Karpas-422 (cell line): ENCODE results near the gene GTF2F2. TPM values are rescaled to one million over a fixed set of nuclear protein-coding genes. Genes with fewer than 3 reads are reported as not detected.

Experiments
- DNase-seq: peaks from one replicate; pipeline ENCODE4 v3.0.0-alpha.2; 2015
- H2AFZ ChIP-seq: fragments of 200-600 bp; sonication (generic); 2 replicates; pipeline ENCODE4 v1.6.1; 2014; ENCODE audit warnings: antibody characterized with exemption, low read length, mixed read lengths
- H3K27ac ChIP-seq: fragments of 200-600 bp; sonication (generic); 2 replicates; pipeline ENCODE4 v1.5.1; 2014; ENCODE audit warnings: mild to moderate bottlenecking, low read length, moderate library complexity
- H3K27me3 ChIP-seq: fragments of 200-600 bp; sonication (generic); 2 replicates; pipeline ENCODE4 v1.6.1; 2014; ENCODE audit warnings: low read length, mixed read lengths
- H3K36me3 ChIP-seq: fragments of 200-600 bp; sonication (generic); 2 replicates; pipeline ENCODE4 v1.6.1; 2014; ENCODE audit warnings: low read length, mixed read lengths; ENCODE audit not compliant: insufficient read depth
- H3K4me1 ChIP-seq: fragments of 200-600 bp; sonication (generic); 2 replicates; pipeline ENCODE4 v1.6.1; 2014; ENCODE audit warnings: mild to moderate bottlenecking, low read length, mixed read lengths
- H3K4me2 ChIP-seq: fragments of 200-600 bp; sonication (generic); 2 replicates; pipeline ENCODE4 v1.6.1; 2014; ENCODE audit warnings: low read length, low read depth, mild to moderate bottlenecking; ENCODE audit not compliant: poor library complexity, severe bottlenecking
- H3K4me3 ChIP-seq: fragments of 200-600 bp; sonication (generic); 2 replicates; pipeline ENCODE4 v1.5.1; 2014; ENCODE audit warnings: mild to moderate bottlenecking, antibody characterized with exemption, low read length, mixed read lengths
- H3K79me2 ChIP-seq: fragments of 200-600 bp; sonication (generic); 2 replicates; pipeline ENCODE4 v1.6.1; 2014; ENCODE audit warnings: mild to moderate bottlenecking, low read length, mixed read lengths
- H3K9ac ChIP-seq: fragments of 200-600 bp; sonication (generic); 2 replicates; pipeline ENCODE4 v1.6.0; 2014; ENCODE audit warnings: low read length
- H3K9me2 ChIP-seq: fragments of 200-600 bp; sonication (generic), shearing (Covaris generic); replicated peaks from 2 replicates; pipeline ENCODE4 v1.6.0; 2014; ENCODE audit warnings: mild to moderate bottlenecking, low read length, moderate library complexity; ENCODE audit not compliant: insufficient read depth
- H3K9me3 ChIP-seq: fragments of 300-700, 200-600 bp; sonication (generic); 2 replicates; pipeline ENCODE4 v1.6.1; 2014; ENCODE audit warnings: low read length, mixed read lengths
- H4K20me1 ChIP-seq: fragments of 200-600 bp; sonication (generic); 2 replicates; pipeline ENCODE4 v1.6.1; 2014; ENCODE audit warnings: mild to moderate bottlenecking, antibody characterized with exemption, low read length, low read depth; ENCODE audit not compliant: insufficient read depth
- total RNA-seq: library from RNA; depleted of rRNA; stranded (reverse); fragments of >200 nt; shearing (Covaris generic); gene quantifications from 2 replicates; pipeline ENCODE4 v1.2.3, GENCODE V29; 2014; ENCODE audit warnings: low replicate concordance

GTF2F2 gene
- total RNA-seq, 1 experiment from 2014 or later, result 31.7 TPM

DNA sequence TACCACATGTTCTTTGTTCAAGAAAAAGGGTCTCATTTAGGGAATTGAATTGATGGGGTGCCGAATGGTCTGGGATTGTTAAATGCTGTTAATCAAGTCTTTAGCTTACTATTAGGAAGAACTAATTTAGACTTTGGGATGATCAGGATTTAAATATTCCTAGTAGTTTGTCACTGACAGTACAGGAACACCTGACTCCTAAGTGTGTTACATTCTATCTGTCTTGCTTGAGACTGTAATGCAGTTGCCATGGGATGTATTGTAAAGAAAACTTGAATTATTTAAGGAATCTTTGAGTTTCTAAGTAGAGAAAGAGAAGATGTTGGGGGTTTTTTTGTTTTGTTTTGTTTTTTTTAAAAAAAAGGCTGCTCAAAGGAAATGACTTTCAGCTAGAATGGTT, 98.4 kb downstream of the GTF2F2 start:
- Histone ChIP-seq H2AFZ (no peak overlapping the region), H4K20me1 (no peaks in the 10 kb centered on the region), H3K9ac (no peak overlapping the region), H3K36me3 (no peaks in the 10 kb centered on the region), H3K9me2 (no peaks in the 10 kb centered on the region), H3K4me3 (no peak overlapping the region), H3K4me2 (no peak overlapping the region), H3K79me2 (peaks cover 84% of the 10 kb centered on the region), H3K27me3 (no peaks in the 10 kb centered on the region), H3K9me3 (no peaks in the 10 kb centered on the region), H3K27ac (no peak overlapping the region), H3K4me1 (peaks cover 30% of the 10 kb centered on the region)
- DNase-seq, result no peak

GRCh38 chr13:45219123-45219891, 99.0 kb downstream of the GTF2F2 start:
- Histone ChIP-seq H3K4me3 (no peak overlapping the region), H3K4me2 (no peak overlapping the region)

DNA sequence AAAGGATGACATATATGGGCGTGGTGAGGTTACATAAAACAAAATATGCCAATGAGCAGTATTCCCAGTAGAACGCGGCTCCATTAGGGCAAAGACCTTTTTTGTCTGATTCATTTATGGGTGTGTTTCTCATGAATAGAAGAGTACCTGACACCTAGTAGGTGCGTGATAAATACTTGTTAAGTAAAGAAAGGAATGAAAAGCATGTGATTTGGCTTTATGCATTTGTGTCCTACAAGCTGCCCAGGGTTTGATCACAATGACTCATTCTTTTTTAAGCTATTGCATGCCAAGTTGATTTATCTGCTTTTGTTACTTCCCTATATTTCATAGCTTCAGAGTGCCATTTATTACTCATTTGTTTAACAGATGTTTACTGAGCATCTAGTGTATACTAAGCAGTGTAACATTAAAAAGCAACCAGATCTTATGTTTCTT, 99.6 kb downstream of the GTF2F2 start:
- Histone ChIP-seq H2AFZ (no peak overlapping the region), H3K9me2 (no peaks in the 10 kb centered on the region), H4K20me1 (no peaks in the 10 kb centered on the region), H3K27me3 (no peaks in the 10 kb centered on the region), H3K9me3 (no peaks in the 10 kb centered on the region), H3K36me3 (no peaks in the 10 kb centered on the region), H3K9ac (no peak overlapping the region), H3K4me3 (no peak overlapping the region), H3K4me1 (peaks cover 30% of the 10 kb centered on the region), H3K79me2 (peaks cover 88% of the 10 kb centered on the region), H3K4me2 (no peak overlapping the region), H3K27ac (no peak overlapping the region)
- DNase-seq, result peak; percentile 49

More at GRCh38 chr13:45219123-45219891, 99.0 kb downstream of the GTF2F2 start:
- no peak overlapping the region for H2AFZ ChIP-seq
- H3K4me1 ChIP-seq, result peaks cover 30% of the 10 kb centered on the region
- no peak overlapping the region for H3K27ac ChIP-seq
- DNase-seq, result no peak
- H3K27me3 ChIP-seq, result no peaks in the 10 kb centered on the region
- no peaks in the 10 kb centered on the region for H4K20me1 ChIP-seq
- H3K9me3 ChIP-seq, result no peaks in the 10 kb centered on the region
- no peak overlapping the region for H3K9ac ChIP-seq
- H3K79me2 ChIP-seq, result peaks cover 87% of the 10 kb centered on the region
- H3K36me3 ChIP-seq, result no peaks in the 10 kb centered on the region
- no peaks in the 10 kb centered on the region for H3K9me2 ChIP-seq

DNA sequence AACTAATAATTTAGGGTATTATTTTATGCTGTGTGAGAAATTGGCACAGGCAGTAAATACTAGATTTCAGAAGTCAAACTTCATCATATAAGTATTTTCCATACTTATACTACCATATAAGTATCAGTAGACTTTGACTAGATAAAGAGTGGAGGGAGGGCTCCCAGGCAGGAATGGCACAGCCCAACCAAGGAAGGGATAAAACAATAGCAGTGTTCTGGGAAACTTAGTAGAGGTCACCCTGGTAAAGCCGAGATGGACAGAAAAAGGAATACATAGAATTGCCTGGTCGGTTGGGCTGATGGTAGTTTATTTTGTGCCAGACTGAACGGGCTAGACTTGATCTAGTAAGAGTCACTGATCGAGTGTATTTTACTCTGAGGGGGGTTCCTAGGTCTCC, 100.1 kb downstream of the GTF2F2 start:
- no peaks in the 10 kb centered on the region for H4K20me1 ChIP-seq
- no peaks in the 10 kb centered on the region for H3K9me2 ChIP-seq
- DNase-seq, result no peak
- no peak overlapping the region for H2AFZ ChIP-seq
- H3K36me3 ChIP-seq, result no peaks in the 10 kb centered on the region
- no peaks in the 10 kb centered on the region for H3K27me3 ChIP-seq
- no peak overlapping the region for H3K9ac ChIP-seq
- H3K9me3 ChIP-seq, result no peaks in the 10 kb centered on the region
- H3K4me3 ChIP-seq, result no peak overlapping the region
- H3K27ac ChIP-seq, result no peak overlapping the region
- H3K4me1 ChIP-seq, result peaks cover 30% of the 10 kb centered on the region
- H3K79me2 ChIP-seq, result peaks cover 91% of the 10 kb centered on the region
- H3K4me2 ChIP-seq, result no peak overlapping the region

DNA sequence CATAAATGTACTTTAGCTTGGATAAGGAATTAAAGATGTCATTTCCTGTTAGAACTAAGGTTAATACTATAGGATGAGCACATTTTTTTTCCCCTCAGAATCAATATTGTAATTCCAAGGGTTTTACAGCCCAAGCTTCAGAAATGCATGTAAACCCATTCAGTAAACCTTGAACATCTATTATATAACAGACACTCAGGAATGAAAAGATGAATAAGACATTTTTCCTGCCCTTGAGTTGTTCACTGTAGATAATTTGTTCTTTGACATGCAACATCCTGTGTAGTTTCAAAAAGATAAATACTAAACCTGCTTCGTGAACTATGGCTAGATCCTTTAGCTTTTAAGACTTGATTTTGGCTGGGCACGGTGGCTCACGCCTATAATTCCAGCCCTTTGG, 102.2 kb downstream of the GTF2F2 start:
- H3K36me3 ChIP-seq, result no peaks in the 10 kb centered on the region
- no peak for DNase-seq
- no peak overlapping the region for H3K9ac ChIP-seq
- no peaks in the 10 kb centered on the region for H3K9me2 ChIP-seq
- H4K20me1 ChIP-seq, result no peaks in the 10 kb centered on the region
- H3K4me3 ChIP-seq, result no peak overlapping the region
- H3K79me2 ChIP-seq, result peaks cover 90% of the 10 kb centered on the region
- no peak overlapping the region for H3K27ac ChIP-seq
- no peak overlapping the region for H3K4me2 ChIP-seq
- no peak overlapping the region for H2AFZ ChIP-seq
- no peaks in the 10 kb centered on the region for H3K9me3 ChIP-seq
- H3K27me3 ChIP-seq, result no peaks in the 10 kb centered on the region
- peaks cover 26% of the 10 kb centered on the region for H3K4me1 ChIP-seq

GRCh38 chr13:45222919-45223318, 102.6 kb downstream of the GTF2F2 start:
- H3K36me3 ChIP-seq, result no peaks in the 10 kb centered on the region
- H3K27me3 ChIP-seq, result no peaks in the 10 kb centered on the region
- H3K9me3 ChIP-seq, result no peaks in the 10 kb centered on the region
- H3K9me2 ChIP-seq, result no peaks in the 10 kb centered on the region
- H3K4me1 ChIP-seq, result peaks cover 22% of the 10 kb centered on the region
- H3K4me2 ChIP-seq, result no peak overlapping the region
- peaks cover 90% of the 10 kb centered on the region for H3K79me2 ChIP-seq
- H3K27ac ChIP-seq, result no peak overlapping the region
- H4K20me1 ChIP-seq, result no peaks in the 10 kb centered on the region
- no peak for DNase-seq
- H3K9ac ChIP-seq, result no peak overlapping the region
- H2AFZ ChIP-seq, result no peak overlapping the region
- no peak overlapping the region for H3K4me3 ChIP-seq

- Histone ChIP-seq H3K4me3 (no peak overlapping the region), H3K9ac (no peak overlapping the region), H3K36me3 (no peaks in the 10 kb centered on the region), H3K27ac (no peak overlapping the region), H3K9me2 (no peaks in the 10 kb centered on the region), H4K20me1 (no peaks in the 10 kb centered on the region), H3K4me2 (no peak overlapping the region), H3K79me2 (peaks cover 83% of the 10 kb centered on the region), H3K4me1 (peaks cover 10% of the 10 kb centered on the region), H3K27me3 (no peaks in the 10 kb centered on the region), H3K9me3 (no peaks in the 10 kb centered on the region), H2AFZ (no peak overlapping the region)
- no peak for DNase-seq
Observed at GRCh38 chr13:45224176-45224575, 103.9 kb downstream of the GTF2F2 start.

- Histone ChIP-seq H3K27me3 (no peaks in the 10 kb centered on the region), H3K9me3 (no peaks in the 10 kb centered on the region), H3K79me2 (peaks cover 77% of the 10 kb centered on the region), H3K36me3 (no peaks in the 10 kb centered on the region), H3K4me3 (no peak overlapping the region), H4K20me1 (no peaks in the 10 kb centered on the region), H3K4me2 (no peak overlapping the region), H3K9me2 (no peaks in the 10 kb centered on the region), H3K27ac (no peak overlapping the region), H3K9ac (no peak overlapping the region), H2AFZ (no peak overlapping the region), H3K4me1 (no peaks in the 10 kb centered on the region)
- no peak for DNase-seq
Observed at GRCh38 chr13:45225370-45225769, 105.1 kb downstream of the GTF2F2 start.
